DMS114 treated with DMSO at 0.1 percent for 48 hours (cell line): ENCODE results near the gene CYB561D2.

Experiments
- DNase-seq: peaks from one replicate; lab custom pipeline; 2025; ENCODE audit not compliant: unreplicated experiment; lab: John Stamatoyannopoulos, UW

CYB561D2 gene

DNA sequence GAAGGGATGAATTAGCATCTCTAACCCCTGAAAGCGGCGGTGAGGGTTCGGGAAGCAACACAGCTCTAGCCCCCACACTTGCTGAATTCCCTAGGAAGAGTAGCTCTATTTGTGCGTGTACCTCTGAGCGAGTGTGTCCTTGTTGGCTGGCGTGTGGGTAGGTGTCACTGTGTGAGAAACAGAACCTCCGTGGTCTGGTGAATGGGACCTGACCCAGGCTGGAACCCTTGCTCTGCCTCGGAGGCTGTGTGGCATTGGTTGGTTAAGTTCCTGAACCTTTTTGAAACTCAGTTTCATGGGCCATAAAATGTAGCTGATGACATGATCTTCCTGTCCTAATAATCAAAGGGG lies 9.1 kb downstream of the CYB561D2 start:
- no peak for DNase-seq

DNA sequence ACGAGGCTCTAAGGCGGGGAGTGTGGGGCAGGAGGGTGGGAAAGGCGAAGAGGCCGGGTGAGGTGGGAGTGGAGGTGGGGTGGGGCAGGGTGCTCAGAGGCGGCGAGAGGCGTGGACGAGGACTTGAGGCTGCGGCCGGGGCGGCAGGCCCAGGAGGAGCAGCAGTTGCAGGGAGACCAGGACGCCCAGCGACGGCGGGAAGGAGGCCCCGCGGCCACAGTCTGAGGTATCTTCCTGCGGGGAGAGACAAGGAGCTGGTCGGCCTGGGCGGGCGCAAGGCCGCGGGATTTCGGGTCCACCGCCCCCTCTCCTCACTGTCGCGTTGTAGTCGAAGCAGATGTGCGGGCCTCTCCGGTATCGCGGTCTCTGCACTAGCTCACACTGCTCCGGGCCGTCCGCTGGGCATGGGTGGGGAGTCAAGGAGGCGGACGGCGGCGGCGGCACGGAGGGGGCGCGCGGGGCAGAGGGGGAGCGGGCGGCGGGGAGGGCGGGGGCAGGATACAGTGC lies 14.0 kb downstream of the CYB561D2 start:
- DNase-seq, result no peak

DNA sequence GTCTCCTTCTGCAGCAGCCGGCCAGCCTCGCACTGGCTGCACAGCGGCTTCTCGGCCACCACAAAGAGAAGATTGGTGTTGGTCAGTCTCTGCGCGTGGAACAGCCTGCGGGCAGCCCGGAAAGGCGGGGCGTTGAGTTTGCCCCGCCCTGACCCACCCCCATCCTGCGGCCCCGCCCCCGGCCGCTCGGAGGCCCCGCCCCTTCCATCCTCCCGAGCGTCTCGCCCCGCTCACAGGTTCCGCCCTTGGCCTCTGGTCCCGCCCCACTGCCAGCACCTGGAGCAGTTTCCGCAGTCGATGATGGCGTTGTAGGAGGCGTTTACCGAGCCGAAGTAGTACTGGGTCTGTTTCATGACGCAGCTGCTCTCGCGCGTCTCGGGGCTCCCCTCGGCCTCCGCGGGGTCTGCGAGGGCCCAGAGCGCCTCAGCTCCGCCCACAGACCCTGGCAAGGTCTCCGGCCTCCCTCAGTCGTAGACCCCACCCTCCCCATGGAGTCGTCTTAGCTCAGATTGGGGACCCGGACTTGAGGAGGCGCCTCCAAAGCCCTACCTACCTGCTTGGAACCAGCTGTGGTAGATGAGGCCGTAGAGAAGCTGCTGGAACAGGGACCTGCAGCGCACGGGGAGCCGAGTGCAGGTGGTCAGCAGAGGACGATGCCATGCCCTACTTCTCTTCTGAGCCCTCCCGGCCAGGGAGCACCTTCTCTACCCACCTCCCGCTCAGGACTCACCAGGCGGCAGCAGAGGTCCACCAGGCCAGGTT lies 14.6 kb downstream of the CYB561D2 start:
- no peak for DNase-seq

DNA sequence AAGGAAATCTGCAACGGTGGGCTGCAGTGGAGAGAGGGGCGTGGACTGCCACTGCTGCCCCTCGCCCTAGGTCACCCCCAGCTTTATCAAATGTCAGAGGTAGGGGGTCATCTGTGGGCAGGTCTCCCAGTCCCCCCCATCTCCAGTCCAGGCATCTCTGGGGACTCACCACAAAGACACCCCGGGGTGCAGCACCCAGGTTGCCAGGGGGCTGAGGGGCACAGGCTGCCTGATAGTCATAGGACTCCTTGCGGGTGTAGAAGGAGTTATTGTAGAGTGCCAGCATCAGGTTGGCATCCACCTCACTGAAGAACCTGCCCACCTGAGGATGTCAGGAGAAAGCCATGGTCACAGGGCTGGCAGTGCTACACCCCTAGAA lies 15.2 kb downstream of the CYB561D2 start:
- DNase-seq, result no peak

DNA sequence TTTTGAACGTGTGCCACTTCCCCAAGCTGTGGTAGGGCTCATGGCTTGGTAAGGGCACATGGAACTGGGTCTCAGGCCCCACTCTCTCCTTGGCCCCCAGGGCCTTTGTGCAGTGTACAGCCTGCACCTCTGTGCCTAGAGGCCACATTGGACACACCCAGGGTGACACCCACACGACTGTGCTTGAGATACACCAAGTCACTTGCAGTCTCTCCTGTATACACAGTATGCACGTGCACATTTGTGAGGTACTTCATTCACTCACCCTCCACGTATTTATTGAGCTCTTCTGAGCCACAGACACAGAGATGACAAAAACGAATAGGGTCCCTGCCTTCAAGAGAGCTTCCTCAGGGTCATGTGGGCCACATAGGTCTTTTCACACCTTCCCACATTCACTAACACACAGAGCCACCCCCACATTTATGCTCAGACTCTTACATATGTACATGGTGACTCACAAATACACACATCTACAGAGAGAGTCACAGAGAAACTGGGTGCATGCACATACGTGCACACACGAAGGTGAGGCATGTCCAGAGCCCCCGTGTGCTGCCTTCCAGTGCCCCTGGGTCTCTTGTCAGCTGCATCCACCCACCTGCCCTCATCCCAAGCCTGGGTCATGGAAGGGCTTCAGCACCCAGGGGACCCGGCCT lies 18.5 kb downstream of the CYB561D2 start:
- DNase-seq, result no peak

DNA sequence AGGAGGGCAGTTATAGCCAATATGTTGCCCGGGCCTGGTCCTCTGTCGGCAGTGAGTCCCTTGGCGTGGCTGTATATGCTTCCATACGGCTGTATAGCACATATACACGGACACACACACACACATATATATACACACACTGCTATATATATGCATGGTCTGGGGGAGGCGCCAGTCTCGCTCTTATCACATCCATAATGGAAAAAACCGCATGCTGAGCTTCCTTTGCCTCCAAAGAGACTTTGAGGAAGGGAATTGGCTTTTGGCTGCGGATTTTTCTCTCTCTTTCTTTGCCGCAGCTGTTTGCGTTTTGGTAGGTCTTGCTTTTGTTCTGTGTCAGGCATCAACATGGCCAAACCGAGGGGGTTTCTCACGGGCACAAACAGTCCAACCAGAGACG lies 19.9 kb downstream of the CYB561D2 start:
- no peak for DNase-seq

DNA sequence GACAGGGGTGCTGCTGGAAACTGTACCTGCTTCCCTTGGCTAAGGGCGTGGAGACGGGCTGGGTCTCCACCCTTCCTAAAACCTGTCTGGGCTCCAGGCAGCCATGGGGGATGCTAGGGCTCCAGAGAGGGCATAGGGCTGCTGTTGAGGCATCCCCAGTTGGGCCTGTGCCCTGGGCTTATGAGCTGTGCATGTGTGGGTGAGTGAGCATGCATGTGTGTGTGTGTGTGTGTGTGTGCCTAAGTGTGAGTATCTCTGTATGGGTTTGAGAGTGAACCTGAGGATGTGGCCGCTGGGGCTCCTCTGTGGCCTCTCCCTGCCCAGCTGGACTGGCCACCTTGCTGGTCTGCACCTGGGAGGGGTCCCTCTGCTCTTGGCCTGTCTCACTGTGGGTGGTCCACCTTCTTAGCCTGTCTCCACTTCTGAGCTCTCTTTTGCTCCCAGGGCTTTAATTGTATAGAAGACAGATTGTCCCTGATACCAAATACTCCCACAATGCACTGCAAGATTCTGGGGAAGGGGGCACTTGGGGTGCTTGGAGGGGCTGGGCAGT lies 20.5 kb downstream of the CYB561D2 start:
- no peak for DNase-seq

DNA sequence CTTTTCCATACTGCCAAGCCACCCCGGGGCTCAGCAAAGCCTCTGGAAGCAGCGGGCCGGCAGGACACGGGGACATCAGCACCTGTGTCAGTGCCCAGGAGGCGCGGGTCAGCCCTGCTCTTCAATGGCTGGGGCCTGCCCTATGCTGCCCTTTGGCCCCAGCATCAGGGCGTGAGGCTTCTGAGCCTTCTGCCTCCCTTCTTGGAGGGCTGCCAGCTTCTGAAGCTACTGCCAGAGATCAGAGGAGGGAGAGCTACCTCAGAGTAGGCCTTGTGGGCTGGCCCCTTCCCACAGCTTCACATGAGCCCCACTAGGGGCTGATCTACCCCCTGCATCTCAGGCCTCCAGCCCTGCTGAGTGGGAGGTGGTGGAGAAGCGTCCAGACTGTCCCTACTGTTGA lies 21.7 kb downstream of the CYB561D2 start:
- no peak for DNase-seq

DNA sequence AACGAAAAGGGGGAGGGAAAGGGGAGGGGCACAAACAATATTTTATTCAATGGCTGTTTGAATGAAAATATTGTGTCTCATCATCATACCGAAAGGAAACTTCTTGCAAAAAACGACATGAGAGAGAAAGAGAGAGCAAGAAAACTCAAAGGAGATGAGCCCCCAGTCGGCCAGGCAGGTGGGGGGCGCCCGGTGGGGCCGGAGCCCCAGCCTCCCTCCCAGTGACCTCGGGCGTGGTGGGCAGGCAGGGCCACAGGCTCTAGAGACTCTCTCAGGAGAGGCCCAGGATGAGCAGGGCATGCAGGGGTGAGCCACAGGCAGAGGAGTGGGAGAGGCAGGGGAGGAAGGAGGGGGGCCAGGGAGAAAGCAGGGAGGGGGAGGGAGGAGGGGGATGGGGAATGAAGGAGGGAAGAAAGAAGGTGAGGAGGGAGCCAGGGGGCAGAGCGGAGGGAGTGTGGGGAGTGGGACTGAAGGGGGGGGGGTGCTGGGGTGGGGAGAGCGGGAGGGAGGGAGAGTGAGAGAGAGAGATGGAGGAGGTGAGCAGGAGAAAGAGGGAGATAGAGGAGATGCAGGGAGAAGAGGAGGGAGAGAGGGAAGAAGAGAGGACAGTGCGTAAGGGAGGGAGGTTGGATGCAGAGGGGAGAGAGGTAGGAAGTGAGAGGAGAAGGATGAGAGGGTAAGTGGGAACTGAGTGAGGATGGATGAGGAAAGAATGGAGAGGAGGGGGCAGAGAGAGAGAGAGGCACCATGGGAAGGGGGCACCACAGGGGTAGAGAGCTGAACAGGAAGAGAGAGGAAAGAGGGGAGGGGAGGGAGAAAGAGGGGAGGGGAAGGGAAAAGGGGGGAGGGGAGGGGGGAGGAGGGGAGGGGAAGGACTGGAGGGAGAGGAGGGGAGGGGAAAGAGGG lies 22.7 kb downstream of the CYB561D2 start:
- no peak for DNase-seq

DNA sequence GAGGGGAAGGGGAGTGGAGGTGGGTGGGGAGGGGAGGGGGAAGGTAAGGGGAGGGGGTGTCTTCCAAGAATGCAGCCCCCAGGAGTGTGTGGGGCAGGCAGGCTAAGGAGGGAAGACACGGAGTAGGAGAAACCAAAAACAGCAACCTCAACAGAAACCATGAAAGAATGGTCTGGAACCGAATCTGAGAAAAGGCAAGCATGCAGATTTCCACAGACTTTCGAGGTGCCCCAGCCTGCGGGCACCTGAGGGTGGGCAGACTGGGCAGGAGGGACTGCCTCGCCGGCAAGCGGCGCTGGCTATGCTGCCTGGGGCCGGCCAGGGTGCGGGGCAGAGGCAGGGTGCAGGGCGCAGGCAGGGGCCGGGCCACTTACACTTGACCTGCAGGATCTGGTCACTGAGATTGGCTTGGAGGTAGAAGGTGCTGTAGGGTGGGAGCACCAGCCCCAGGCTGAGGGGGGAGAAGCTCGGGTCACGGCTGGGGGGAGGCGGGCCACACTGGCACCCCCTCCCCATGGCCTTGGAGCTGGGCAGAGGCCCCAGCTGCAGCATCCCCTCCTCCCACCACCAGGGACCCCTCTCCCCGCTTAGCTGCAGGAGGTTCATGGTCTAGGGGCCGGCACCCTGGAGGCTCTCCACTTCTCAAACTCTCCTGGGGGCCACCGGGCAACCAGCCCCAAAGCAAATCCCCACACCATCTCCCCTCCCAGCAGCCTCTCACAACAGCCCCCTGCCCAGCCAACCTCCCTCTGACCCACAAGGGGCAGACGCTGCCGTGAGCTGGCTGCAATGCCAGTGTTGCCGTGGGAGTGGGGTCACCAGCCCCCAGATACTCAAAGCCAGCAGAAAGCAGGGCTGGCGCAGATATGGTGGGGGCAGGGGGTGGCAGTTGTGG lies 23.9 kb downstream of the CYB561D2 start:
- DNase-seq, result no peak

DNA sequence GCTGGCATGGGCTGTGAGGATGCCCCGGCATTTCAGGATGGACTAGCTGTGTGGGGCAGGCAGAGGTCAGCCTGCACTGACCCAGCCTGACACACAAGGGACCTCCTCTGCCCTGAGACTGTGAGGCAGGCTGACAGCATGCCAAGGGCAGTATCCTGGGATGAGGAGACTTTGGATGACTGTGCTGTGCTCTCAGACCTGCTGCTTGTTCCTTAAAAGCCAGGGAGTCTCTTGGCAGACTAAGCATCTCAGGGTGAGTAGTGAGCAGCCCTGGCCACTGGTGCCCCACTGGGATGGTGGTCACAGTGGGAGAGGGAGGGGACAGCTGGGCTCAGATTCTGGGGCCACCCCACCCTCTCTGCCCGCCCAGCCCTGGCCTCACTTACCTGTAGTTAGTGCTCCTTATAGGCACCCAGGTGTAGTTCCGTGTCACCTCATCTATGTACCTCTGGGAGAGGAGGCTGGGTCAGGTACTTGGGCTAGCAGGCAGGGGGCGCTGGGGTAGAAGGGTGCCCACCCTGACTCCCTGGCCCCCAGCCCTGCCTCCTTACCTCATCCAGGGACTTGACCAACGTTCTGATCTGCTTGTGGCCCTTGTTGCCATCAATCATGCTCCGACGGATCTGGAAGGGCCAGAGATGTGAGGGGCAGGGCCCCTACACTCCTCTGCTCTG lies 24.7 kb downstream of the CYB561D2 start:
- no peak for DNase-seq

DNA sequence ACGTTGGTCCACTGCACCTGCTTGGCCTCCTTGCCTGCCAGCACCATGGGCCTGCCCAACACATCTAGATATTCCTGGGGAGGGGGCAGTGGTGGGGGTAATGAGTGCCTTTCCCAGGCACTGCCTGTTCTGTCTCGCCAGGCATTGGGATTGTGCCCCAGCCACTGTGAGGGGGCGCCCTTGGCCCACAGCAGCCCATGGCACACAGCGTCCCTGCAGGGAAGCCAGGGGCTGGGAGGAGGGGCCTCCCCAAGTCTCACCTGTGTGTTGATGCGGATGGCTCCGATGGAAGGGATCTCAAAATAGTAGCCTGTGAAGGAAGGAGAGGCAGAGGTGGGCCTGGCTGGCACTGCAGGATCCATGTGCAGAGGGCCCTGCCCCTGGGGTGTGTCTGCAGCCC lies 27.4 kb downstream of the CYB561D2 start:
- DNase-seq, result no peak

DNA sequence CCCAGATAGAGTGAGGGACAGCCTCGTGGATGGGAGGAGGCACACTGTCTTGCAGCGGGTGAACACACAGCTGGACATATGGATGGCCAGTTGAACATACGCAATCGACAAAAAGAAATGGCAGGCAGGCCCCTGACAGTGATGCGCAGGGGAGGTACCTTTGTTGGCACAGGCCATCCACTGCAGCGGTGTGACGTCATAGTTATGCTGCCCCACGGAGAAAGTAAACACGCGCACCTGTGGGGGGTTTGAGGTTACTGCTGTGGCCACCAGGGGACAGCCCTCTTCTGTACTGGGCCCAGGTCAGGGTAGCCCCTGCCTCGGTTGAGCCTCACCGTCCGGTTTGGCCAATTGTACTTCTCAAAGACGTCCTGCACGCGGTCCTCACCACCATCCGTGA lies 28.1 kb downstream of the CYB561D2 start:
- no peak for DNase-seq

DNA sequence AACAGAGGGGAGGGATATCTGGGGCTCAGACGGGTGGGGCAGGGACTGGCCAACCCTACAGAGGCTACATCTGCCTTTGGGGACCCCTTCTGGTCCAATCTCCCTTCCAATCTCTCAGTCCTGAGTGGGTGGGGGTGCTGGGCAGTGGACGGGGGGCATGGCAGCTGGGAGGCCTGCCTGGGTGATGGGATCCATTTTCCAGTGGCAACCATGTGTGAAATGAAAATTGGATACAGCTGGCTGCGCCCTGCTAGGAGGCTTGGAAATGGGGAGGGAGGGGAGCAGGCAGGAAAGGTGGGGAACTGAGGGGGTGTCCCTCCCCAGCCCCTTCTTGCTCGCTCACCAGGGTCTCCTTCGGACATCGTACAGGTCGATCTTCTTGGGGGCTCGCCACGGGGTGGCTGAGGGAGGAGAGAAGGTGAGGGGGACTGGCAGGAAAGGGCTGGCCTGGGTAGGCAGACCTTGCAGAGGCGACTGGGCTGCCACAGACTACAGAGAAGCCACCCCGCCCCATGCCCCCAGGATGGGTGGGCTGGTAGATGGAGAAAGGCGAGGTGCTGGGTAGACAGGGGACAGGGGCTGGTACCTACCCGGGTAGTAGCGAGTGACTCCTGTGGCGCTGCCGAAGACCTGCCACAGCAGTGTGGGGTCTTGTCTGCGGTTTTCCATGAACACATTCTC lies 29.9 kb downstream of the CYB561D2 start:
- DNase-seq, result no peak

DNA sequence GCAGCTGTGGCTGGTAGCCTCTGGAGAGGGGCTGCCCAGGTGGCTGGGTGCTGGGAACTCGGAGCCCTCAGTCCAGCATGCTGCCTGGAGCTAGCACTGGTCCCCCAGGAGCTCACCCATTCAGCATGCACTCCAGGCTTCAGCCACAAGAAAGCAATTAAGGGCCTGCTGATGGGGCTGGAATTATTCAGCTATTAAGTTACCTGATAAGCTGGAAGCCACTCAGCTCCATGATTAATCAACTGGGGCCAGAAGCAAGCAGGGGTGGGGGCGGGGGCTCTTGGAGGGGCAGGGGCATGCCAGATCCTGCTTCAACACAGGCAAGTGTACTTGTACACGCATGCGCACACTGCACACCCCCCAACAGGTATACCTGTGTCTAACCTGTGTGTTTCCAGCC lies 30.7 kb downstream of the CYB561D2 start:
- DNase-seq, result no peak

DNA sequence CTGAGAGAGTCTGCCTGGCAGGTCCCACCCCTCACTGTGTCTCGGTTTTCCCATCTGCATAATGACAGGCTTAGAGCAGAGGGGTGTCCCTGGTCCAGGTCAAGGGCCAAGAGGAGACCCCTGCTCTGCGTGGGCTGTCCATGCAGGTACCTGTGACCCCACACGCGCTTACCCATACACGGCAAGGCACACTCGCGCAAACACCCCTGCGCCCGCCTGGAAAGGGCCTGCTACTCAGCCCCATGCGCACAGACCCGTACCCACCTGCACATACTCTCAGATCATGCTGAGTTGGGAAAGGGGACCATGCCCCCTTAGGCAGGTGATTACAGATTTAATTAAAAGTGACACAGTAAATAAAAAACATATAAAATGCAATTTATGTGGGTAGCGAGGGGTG lies 32.1 kb downstream of the CYB561D2 start:
- no peak for DNase-seq

DNA sequence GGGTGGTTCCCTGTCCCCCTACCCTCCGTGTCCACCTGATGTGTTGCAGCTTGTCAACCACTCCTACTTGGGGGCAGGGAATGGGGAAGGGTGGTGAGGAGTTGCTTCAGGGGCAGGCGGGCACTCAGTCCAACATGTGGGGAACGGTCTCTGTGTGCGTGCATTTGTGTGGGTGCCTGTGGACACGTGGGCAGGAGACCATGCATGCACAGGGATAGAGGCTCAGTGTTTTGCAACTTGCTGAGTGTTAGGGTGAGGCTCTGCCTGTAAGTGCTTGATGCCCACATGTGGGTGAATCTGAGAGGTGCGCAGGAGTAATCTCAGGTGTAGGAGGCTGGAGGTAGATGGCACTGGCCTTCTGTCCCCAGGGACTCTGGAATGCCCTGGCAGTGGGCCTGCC lies 33.1 kb downstream of the CYB561D2 start:
- no peak for DNase-seq

DNA sequence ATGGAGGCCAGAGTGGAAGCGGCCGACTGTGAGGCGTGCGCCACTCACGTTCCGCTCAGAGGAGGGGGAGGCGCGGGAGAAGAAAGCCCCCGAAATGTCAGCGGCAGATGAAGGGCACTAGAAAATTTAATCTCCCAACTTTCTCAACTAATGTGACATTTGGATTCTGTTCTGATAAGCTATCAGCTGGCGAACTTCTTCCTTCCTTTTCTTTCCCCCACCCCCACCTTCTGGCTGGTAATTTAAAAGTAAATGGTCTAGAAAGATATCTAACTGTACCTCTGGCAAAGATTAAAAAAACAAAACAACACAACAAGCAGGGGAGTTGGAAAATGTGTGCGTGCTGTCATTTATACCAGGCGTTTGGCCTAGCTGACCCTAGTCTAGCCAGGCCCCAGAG lies 35.1 kb downstream of the CYB561D2 start:
- no peak for DNase-seq

DNA sequence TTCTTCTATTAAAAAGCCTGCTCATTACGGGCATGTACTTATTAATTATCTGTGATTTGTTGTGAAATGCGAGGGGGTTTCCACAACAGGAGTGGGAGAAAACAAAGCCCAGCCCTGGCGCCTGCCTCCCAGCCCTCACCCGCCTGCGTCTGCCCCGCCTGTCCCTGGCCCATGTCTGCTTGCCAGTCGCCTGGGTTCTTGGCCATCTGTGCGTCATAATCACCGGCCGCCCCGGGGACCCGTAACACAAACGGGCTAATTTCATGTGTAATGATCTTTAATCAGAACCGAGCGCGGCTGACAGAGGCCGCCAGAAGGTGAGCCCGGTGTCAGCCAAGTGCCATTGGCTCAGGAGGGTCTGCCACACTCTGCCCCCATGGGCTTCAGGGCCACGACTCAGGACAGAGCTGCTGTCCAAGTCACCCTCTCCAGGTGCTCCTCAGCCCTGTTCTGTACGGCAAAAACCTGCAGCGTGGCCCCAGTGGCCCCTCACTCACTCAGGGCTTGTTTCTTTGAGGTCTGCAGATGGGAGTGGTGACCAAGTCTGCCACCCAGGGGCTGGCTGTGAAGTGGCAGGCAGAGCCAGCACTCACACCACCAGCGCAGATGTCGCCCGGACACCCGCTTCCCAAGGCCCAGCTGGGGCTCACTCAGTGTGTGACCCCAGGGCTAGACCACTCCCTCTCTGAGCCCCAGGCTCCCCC lies 37.5 kb downstream of the CYB561D2 start:
- DNase-seq, result no peak
